HG03095 (cell line): ENCODE results near the gene CACNA2D3.

Experiments used
- ATAC-seq: cut with Tn5 transposase; IDR thresholded peaks from one replicate; pipeline ENCODE4 v1.9.1; 2021; ENCODE audit warnings: moderate library complexity; ENCODE audit not compliant: unreplicated experiment

CACNA2D3 gene

GRCh38 chr3:54518011-54518675, 395.8 kb downstream of the CACNA2D3 start:
- no peak for ATAC-seq

- no peak for ATAC-seq
Observed at GRCh38 chr3:54519493-54519892, 397.1 kb downstream of the CACNA2D3 start.

GRCh38 chr3:54520060-54520459, 397.7 kb downstream of the CACNA2D3 start:
- no peak for ATAC-seq

GRCh38 chr3:54527521-54527920, 405.2 kb downstream of the CACNA2D3 start:
- no peak for ATAC-seq

- ATAC-seq: no peak
Observed at GRCh38 chr3:54527953-54528352, 405.6 kb downstream of the CACNA2D3 start.

GRCh38 chr3:54528668-54529067, 406.3 kb downstream of the CACNA2D3 start:
- ATAC-seq: no peak

GRCh38 chr3:54530091-54530490, 407.7 kb downstream of the CACNA2D3 start:
- no peak for ATAC-seq

GRCh38 chr3:54530944-54531343, 408.6 kb downstream of the CACNA2D3 start:
- no peak for ATAC-seq

GRCh38 chr3:54531741-54532140, 409.4 kb downstream of the CACNA2D3 start:
- ATAC-seq: no peak

GRCh38 chr3:54533856-54534255, 411.5 kb downstream of the CACNA2D3 start:
- no peak for ATAC-seq

- no peak for ATAC-seq
Observed at GRCh38 chr3:54535619-54536018, 413.3 kb downstream of the CACNA2D3 start.

GRCh38 chr3:54536450-54536849, 414.1 kb downstream of the CACNA2D3 start:
- no peak for ATAC-seq

- no peak for ATAC-seq
Observed at GRCh38 chr3:54537506-54537905, 415.2 kb downstream of the CACNA2D3 start.

- ATAC-seq: no peak
Observed at GRCh38 chr3:54538346-54538745, 416.0 kb downstream of the CACNA2D3 start.

GRCh38 chr3:54541369-54541768, 419.0 kb downstream of the CACNA2D3 start:
- no peak for ATAC-seq

- ATAC-seq: no peak
Observed at GRCh38 chr3:54543446-54543845, 421.1 kb downstream of the CACNA2D3 start.

GRCh38 chr3:54547051-54547450, 424.7 kb downstream of the CACNA2D3 start:
- ATAC-seq: no peak

- ATAC-seq: no peak
Observed at GRCh38 chr3:54547846-54548245, 425.5 kb downstream of the CACNA2D3 start.

GRCh38 chr3:54549607-54550220, 427.4 kb downstream of the CACNA2D3 start:
- no peak for ATAC-seq

- no peak for ATAC-seq
Observed at GRCh38 chr3:54550221-54550977, 428.0 kb downstream of the CACNA2D3 start.

GRCh38 chr3:54556630-54557029, 434.3 kb downstream of the CACNA2D3 start:
- ATAC-seq: no peak
